ENCODE measurements around the gene UBR3. TPM values are rescaled to one million over a fixed set of nuclear protein-coding genes. Genes with fewer than 3 reads are reported as not detected.

UBR3 gene
- total and polyA plus RNA-seq, 10 donors = 7.2 to 119 (median 54.3) TPM

DNA sequence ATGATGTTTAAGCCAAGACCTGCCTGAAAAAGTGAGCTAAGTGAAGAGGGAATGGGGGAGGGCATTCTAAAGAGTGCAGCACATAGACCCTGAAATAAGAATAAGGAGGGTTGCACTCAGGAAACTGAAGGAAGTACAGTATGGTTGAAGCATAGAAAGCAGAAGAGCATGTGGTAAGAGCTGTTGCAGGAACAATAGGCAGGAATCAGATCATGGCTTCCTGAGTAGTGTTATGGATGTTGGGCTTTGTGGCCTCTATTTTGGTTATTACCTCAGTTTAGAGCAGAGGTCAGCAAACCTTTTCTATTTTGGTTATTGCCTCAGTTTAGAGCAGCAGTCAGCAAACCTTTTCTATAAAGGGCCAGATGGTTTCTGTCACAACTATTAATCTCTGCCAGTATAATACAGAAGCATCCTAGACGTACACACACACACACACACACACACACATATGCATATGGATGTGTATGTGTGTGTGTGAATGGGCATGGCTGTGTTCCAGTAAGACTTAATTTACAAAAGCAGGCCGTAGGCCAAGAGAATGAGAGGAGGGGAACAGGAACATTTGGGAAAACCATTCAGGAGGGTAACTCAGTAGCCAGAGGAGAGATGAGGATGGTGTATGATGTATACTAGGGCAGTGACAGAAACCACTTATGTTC, 259.6 kb downstream of the UBR3 start:
- no peaks in the 10 kb centered on the region for H3K27me3 ChIP-seq (replicated peaks in 1 of 7)
- peaks cover 0 to 7% (median 6%) of the 10 kb centered on the region in 8 donors for H3K9me3 ChIP-seq
- DNase-seq = no peak
- intact Hi-C loops (cut with DNase I; ENCODE audit: low total_unique reads) = no loop called here
- H3K36me3 ChIP-seq = peaks cover 0 to 29% (median 5%) of the 10 kb centered on the region in 6 donors
- TF ChIP-seq POLR2A (IDR thresholded peaks at IDR 0.05) = no peak
- TF ChIP-seq POLR2AphosphoS5 (IDR thresholded peaks at IDR 0.05) = no peak
- TF ChIP-seq, protein P1, sequence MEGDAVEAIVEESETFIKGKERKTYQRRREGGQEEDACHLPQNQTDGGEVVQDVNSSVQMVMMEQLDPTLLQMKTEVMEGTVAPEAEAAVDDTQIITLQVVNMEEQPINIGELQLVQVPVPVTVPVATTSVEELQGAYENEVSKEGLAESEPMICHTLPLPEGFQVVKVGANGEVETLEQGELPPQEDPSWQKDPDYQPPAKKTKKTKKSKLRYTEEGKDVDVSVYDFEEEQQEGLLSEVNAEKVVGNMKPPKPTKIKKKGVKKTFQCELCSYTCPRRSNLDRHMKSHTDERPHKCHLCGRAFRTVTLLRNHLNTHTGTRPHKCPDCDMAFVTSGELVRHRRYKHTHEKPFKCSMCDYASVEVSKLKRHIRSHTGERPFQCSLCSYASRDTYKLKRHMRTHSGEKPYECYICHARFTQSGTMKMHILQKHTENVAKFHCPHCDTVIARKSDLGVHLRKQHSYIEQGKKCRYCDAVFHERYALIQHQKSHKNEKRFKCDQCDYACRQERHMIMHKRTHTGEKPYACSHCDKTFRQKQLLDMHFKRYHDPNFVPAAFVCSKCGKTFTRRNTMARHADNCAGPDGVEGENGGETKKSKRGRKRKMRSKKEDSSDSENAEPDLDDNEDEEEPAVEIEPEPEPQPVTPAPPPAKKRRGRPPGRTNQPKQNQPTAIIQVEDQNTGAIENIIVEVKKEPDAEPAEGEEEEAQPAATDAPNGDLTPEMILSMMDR (IDR thresholded peaks at IDR 0.05 in 8 of 11, conservative IDR thresholded peaks at IDR 0.05 in 3 of 11) = no peak
- 83 to 91% (median 86%) methylated on average over 2 of the region's 2 CpGs for WGBS, 5 donors
- H3K4me1 ChIP-seq = no peaks in the 10 kb centered on the region
- no peak overlapping the region for H3K27ac ChIP-seq
- H3K4me3 ChIP-seq = no peak overlapping the region

DNA sequence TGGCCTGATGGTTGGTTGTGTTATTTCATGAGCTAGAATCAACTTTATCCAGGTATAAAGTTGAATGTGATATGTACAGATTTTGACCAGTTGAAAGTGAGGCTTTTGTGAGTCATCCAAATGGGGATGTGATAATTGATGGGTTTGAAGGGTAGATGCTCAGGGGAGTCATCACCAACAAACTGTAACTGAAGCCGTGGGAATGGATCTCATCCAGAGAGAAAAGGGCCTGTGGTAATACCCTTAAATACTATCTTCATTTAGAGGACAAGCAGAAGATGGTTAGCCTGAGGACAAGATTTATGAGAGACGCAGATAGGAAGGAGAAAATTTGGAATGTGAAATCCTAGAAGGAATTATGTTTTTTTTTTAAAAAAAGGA, 260.1 kb downstream of the UBR3 start:
- no peaks in the 10 kb centered on the region for H3K4me1 ChIP-seq
- TF ChIP-seq POLR2A (IDR thresholded peaks at IDR 0.05) = no peak
- TF ChIP-seq, protein P1 (IDR thresholded peaks at IDR 0.05 in 8 of 11, conservative IDR thresholded peaks at IDR 0.05 in 3 of 11) = no peak
- TF ChIP-seq POLR2AphosphoS5 (IDR thresholded peaks at IDR 0.05) = no peak
- no peak overlapping the region for H3K27ac ChIP-seq
- no peak for DNase-seq
- H3K4me3 ChIP-seq = no peak overlapping the region
- H3K9me3 ChIP-seq = peaks cover 0 to 12% (median 9%) of the 10 kb centered on the region in 8 donors
- intact Hi-C loops (cut with DNase I; ENCODE audit: low total_unique reads) = no loop called here
- H3K27me3 ChIP-seq (replicated peaks in 1 of 7) = no peaks in the 10 kb centered on the region
- 88 to 99% (median 93%) methylated on average over 2 of the region's 2 CpGs for WGBS, 5 donors
- H3K36me3 ChIP-seq = peaks cover 0 to 24% (median 2%) of the 10 kb centered on the region in 6 donors

DNA sequence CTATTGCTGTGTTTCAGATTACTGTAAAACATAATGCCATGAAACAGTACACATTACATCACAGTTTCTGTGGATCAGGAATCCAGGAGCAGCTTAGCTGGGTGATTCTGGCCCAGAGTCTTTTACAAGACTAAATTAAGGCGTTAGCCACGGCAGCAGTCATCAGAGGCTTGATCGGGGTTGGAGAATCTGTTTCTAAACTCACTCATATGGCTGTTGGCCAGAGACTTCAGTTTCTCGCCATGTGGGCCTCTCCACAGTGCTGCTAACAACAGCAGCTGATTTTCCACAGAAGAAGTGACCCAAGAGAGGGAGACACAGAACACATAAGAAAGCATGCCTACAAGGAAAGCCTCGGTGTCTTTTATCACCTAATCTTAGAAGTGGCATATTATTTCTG, 261.5 kb downstream of the UBR3 start:
- WGBS, 5 donors = 72 to 91% (median 89%) methylated on average over 5 of the region's 5 CpGs
- no peaks in the 10 kb centered on the region for H3K4me1 ChIP-seq
- H3K4me3 ChIP-seq = no peak overlapping the region
- H3K36me3 ChIP-seq = peaks cover 0 to 10% (median 0%) of the 10 kb centered on the region in 6 donors
- H3K27ac ChIP-seq = no peak overlapping the region
- TF ChIP-seq, protein P1 (IDR thresholded peaks at IDR 0.05 in 8 of 11, conservative IDR thresholded peaks at IDR 0.05 in 3 of 11) = no peak
- TF ChIP-seq POLR2A (IDR thresholded peaks at IDR 0.05) (no peak), POLR2AphosphoS5 (IDR thresholded peaks at IDR 0.05) (no peak)
- intact Hi-C loops (cut with DNase I; ENCODE audit: low total_unique reads) = no loop called here
- no peaks in the 10 kb centered on the region for H3K27me3 ChIP-seq (replicated peaks in 1 of 7)
- H3K9me3 ChIP-seq = peaks cover 0 to 20% (median 11%) of the 10 kb centered on the region in 8 donors
- no peak for DNase-seq

DNA sequence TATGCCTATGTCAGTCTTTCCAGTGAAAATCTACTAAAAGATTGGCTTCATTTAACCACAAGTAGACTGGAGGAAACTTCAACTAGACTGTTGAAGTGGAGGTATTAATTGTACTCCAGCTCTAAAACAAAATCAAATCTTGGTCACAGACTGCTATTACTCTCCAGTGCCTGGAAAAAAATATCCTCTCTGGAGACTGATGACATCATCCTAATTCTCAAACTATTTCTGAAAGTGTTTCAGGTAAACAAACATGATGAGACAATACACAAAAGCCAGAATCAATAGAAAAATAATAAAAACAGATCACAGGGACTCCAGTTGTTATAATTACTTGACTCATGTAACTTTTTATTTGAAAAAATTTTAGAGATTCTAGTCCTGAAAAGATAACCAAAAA, 263.0 kb downstream of the UBR3 start:
- Histone ChIP-seq H3K4me1 (no peaks in the 10 kb centered on the region), H3K4me3 (no peak overlapping the region), H3K27ac (no peak overlapping the region), H3K36me3 (no peaks in the 10 kb centered on the region), H3K9me3 (peaks cover 0 to 20% (median 11%) of the 10 kb centered on the region in 8 donors), H3K27me3 (replicated peaks in 1 of 7) (no peaks in the 10 kb centered on the region)
- TF ChIP-seq, protein P1 (IDR thresholded peaks at IDR 0.05 in 8 of 11, conservative IDR thresholded peaks at IDR 0.05 in 3 of 11) = no peak
- TF ChIP-seq POLR2A (IDR thresholded peaks at IDR 0.05) (no peak), POLR2AphosphoS5 (IDR thresholded peaks at IDR 0.05) (no peak)
- intact Hi-C loops (cut with DNase I; ENCODE audit: low total_unique reads) = no loop called here
- DNase-seq = no peak
